Hippocampal formation (tissue), 2 donors: ENCODE results near the gene ZNF616.
"Not testable (repeated sequence)": the region's sequence is repeated elsewhere in the genome, so short reads cannot be mapped to it uniquely, and the experiment has no call there.

Experiments
- DNase-seq, 2 donors: peaks; one replicate each; lab custom pipeline; 2025; lab: John Stamatoyannopoulos, UW

Gene ZNF616

GRCh38 chr19:52110780-52111179 lies 29.0 kb downstream of the ZNF616 start:
- DNase-seq, result no peak

- DNase-seq, result no peak
Measured at GRCh38 chr19:52102782-52103181, 37.0 kb downstream of the ZNF616 start.

GRCh38 chr19:52101866-52102562 lies 37.7 kb downstream of the ZNF616 start:
- DNase-seq, result no peak

DNA sequence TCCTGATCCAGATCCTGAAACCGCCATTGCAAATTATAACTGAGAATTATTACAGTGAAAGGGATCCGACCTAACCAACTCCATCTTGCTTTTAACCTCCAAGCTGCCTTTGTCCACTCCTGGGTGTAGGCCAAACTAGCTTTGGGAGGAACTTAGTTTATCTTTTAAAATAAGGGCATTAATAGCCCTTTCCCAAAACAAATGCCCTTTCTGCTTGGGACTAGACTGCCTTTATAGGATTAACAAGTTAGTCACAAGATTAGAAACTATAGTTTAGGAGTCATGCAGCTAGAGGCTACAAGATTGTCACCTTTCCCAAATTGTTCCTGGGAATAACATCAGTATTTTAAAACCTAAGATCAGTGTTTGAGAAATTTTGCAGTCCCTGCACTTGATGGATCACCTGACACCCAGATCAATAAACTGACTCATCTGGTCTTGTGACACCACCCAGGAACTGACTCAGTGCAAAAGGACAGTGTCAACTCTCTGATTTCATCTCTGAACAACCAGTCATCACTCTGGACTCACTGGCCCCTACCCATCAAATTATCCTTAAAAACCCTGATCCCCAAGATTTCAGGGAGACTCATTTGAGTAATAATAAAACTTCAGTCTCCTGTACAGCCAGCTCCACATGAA lies 40.1 kb downstream of the ZNF616 start:
- no peak for DNase-seq

- DNase-seq, result not testable (repeated sequence)
Measured at GRCh38 chr19:52096416-52096815, 43.3 kb downstream of the ZNF616 start.

DNA sequence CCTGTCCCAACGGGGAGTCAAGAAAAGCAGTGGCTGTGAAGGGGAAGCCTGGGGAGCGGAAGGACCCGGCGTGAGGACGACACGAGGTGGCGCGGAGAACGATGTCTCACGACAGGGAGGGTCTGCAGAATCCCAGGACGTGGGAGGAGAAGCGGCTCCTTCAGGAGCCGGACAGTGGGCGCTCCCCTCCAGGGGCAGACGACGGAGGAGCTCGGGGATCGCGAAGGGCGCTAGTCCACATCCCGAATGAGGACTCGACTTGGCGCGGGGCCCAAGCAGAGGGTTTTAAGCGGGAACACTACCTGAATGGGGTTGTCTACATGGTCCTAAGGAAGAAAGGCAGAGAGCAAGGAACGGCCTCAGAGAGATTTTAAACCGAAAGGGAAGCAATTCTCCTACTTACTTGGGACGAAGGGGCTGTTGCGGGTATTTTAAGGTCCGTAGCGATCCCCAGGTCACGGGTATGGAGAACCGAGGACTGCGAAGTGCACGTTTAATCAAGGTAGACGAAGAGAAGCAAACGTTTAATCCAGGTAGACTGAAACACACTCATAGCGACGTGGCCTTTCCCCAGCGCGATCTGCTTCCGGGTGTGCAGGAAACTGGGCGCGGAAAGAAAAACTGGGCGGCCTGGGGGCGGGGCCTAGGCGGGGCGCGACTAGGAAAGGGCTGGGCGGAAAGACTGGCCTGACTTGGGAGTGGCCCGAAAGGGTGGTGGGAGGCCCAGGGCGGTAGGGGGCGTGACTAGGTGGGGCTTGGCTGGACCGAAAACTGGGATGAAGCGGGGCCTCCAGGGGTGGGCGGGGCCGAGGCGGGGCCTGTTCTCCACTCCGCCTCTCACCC lies 44.3 kb downstream of the ZNF616 start, which contains the start of gene ZNF841:
Gene ZNF841 (minus strand): TSS at position 594 of the 843 bp plus-strand sequence. CDS start 10,964 bp downstream, outside the sequence.
- peak; percentile 90 to 91 for DNase-seq

GRCh38 chr19:52094526-52095130 lies 45.1 kb downstream of the ZNF616 start:
- no peak for DNase-seq

DNA sequence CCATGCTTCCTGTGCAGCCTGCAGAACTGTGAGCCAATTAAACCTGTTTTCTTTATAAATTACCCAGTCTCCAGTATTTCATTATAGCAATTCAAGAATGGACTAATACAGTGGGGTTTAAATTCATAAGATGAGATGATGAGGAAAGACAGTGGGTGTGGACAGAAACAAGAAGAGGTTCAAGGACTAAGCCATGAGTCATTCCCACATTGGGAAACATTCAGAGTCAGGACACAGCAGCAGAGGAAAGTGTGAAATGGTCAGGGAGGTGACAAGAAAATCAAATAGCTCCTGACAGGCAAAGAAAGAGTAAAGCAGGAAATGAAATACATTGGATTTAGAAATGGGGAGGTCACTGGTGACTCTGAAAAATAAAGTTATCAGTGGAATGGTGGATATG lies 53.3 kb downstream of the ZNF616 start:
- DNase-seq, result no peak

GRCh38 chr19:52070496-52070895 lies 69.2 kb downstream of the ZNF616 start:
- DNase-seq, result no peak

DNA sequence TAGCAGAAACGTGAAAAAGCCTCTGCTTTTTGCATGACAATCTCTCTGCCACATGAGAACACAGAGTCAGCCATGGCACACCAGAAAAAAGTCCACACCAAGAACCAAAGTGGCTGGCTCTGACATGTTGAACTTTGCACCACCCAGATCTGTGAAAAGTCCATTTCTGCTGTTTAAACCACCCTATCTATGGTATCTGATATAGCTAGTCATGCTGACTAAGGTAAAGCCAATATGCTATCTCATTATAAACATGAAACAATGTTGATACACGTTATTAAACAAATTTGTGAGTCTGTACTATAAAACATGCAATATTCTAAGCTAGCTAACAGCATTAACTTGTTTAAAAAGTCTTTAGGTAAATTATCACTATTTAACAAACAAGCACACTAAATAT lies 70.1 kb downstream of the ZNF616 start:
- DNase-seq, result no peak

GRCh38 chr19:52066258-52066863 lies 73.4 kb downstream of the ZNF616 start:
- no peak for DNase-seq

GRCh38 chr19:52065399-52065798 lies 74.3 kb downstream of the ZNF616 start:
- DNase-seq, result no peak
